Superior temporal gyrus (tissue), 1 donor: Measurements from ENCODE around the gene MTMR12.
"Not testable (repeated sequence)": the region's sequence is repeated elsewhere in the genome, so short reads cannot be mapped to it uniquely, and the experiment has no call there.

ENCODE experiments used
- DNase-seq: peaks from one replicate; pipeline ENCODE4 v3.0.0-alpha.2; 2016; ENCODE audit errors: extremely low spot score

The MTMR12 gene

GRCh38 chr5:32323741-32324140 is 11.0 kb upstream of the MTMR12 start:
- DNase-seq = no peak

DNA sequence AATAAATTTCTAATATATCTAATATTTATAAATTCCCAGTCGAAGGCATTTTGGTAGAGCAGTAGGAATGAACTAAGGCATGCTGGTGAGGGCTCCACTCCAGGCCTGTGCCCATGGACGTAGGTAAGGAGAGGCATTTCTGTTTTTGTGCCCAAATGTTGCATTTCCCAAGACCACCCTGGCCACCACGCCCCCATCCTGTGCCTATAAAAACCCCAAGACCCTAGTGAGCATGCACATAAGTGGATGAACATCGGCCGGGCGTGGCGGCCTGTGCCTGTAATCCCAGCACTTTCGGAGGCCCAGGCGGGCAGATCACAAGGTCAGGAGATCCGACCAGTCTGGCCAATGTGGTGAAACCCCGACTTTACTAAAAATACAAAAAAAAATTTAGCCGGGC is 10.1 kb upstream of the MTMR12 start:
- no peak for DNase-seq

GRCh38 chr5:32321787-32322186 is 9.0 kb upstream of the MTMR12 start:
- not testable (repeated sequence) for DNase-seq

GRCh38 chr5:32320576-32320975 is 7.8 kb upstream of the MTMR12 start:
- no peak for DNase-seq

DNA sequence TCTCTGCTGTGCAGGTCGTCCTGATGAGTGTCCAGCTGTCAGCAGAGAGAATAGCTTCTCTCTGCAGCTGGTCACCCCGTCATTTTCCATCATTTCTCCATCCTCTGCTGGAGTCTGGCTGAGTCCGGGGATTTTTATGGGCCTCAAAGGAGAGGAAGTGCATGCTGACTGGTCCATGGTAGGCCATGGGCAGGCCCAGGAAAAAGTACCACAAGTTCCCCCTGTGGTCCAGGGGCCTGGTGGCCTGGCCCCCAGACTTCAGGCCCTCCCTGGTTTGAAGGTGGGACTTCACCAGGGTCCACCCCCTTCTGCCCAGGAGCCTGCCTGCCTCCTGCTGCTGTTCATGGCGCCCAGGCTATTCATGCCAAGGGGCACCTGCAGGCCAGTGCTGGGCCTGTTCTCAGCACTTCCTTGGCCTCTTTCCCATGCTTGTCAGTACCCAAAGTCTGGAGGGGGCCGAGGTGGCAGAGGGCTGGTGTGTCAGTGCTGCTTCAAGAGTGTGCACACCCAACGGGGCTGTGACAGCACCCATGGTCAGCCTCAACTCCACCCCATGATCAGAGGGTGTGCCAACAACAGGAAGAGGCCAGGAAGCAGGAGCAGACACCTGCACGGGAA is 7.3 kb upstream of the MTMR12 start:
- no peak for DNase-seq

DNA sequence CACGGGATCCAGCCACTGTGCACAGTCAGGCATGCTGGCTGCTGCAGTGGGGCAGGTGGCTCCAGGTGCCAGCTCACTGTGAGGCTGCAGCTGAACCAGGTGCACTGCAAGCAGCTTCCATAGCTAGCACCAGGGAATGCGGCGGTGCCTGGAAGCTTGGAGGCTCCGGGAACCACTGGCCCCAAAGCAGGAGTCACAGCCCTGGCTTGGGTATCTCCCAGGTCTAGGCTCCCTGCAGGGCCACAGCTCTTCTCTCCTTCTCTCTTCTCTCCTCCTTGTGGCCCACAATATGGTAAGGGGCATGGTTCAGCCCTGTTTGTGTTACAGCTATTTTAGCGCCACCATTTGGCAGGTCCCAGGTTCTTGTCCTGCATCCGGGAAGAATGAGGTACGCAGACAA is 6.7 kb upstream of the MTMR12 start:
- no peak for DNase-seq

DNA sequence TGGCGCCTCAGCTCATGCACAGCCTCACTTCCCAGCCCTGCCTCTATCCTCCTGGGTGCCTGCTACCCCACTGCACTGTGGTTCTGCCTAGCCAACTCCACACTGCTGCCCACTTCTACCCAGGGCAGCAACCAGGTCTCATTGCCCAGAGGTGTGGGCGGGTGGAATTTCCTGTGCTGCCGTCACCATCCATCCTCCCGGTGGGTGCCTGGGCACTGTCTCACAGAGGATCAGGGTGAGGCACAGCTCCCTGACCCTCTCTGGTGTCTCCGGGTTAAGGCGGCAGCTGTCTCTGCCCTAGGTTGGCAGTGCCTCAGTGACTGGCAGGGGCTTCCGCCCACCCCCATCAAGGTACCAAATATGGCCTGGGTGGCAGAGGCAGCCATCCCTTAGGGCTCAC is 4.3 kb upstream of the MTMR12 start:
- no peak for DNase-seq

DNA sequence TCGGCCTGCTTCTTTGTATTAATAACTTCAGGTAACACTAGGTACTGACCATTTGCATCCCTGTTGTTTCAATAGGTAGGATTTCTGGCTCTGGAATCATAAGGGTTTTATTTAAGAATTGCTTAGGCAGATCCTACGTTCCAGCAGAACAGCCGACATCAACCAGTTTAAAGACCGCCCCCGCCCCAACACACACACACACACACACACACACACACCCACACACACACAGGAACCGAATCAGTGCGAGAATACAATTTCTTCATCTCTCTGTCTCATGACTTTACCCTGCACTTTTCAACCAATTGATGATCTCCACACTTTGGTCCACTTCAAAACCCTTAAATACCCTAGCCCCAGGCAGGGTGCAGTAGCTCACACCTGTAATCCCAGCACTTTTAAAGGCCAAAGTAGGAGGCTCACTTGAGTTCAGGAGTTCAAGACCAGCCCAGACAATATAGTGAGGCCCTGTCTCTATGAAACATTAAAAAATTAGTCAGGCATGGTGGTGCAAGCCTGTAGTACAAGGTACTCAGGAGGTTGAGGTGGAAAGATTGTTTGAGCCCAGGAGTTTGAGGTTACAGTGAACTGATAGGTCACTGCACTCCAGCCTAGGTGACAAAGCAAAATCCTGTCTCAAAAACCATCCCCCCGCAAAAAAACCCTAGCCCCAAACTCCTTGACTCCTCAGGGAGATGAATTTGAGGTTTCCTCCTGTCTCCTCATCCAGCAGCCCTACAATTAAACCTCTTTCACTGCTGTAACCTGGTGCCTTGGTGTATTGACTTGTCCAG is 2.7 kb upstream of the MTMR12 start:
- no peak for DNase-seq

- no peak for DNase-seq
These were observed 1.9 kb upstream of the MTMR12 start for GRCh38 chr5:32314658-32315057.

GRCh38 chr5:32314152-32314488 is 1.4 kb upstream of the MTMR12 start:
- DNase-seq = not testable (repeated sequence)

DNA sequence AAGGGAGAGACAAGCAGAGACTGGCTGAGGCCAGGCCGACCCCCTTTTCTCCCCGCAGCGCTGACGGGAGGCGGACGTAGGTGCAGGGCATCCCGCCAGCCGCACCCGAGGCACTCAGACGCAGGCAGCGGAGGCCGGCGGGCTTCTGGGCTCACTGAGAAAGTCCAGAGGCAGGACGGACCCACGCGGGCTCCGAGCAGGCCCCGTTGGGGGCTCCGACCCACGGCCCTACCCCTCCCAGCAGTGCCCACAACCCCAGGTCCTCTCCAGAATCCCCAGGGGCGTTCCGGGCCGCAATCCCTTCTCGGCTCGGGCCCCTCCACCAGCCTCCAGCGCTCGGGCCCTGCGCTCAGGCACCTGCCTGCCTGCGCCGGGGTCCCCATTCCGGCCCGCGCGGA is 543 bp downstream of the MTMR12 start:
- DNase-seq = no peak

DNA sequence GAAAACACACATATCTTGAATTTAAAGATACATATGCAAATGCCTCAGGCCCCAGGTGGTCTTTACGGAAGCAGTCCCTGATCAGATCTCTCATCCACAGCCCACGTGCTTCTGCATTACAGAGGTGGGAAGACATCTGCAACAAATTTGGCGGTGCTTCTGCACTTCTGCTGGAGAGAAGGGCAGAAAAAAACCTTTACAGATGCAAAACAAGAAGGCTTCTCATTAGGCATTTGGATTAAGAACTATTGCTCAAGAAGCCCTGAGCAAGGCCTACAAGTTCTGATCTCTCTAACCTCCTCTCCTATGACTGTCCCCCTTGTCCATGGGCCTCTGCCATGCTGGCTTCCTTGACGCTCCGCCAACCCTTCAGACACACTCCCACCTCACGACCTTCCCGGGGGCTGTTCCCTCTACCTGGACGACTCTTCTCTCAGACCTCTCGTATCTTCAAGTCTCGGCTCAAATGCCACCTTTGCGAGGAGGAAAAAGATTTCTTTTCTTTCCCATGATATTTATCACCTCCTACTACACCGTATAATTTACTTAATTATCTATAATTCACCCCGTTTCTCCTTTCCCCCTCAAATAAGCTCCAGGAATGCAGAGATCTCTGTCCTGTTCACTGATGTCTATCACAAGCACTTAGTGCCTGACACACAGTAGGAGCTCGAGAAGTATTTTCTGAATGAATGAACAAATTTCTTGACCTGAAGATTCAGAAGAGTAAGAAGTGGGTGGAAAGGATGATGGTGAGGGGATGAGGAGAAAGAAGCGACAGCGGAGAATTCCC is 1.1 kb downstream of the MTMR12 start:
- no peak for DNase-seq

DNA sequence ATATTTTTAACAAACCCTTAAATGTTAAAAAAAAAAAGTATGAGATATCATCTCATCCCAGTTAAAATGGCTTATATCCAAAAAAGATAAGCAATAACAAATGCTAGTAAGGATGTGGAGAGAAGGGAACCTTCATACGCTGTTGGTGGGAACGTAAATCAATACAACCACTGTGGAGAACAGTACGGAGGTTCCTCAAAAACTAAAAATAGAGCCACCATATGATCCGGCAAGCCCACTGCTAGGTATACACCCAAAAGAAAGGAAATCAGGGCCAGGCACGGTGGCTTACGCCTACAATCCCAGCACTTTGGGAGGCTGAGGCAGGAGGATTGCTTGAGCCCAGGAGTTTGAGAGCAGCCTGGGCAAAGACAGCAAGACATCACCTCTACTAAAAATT is 3.0 kb downstream of the MTMR12 start:
- DNase-seq = no peak

- DNase-seq = no peak
These were observed 3.8 kb downstream of the MTMR12 start for GRCh38 chr5:32308946-32309345.

- no peak for DNase-seq
These were observed 5.0 kb downstream of the MTMR12 start for GRCh38 chr5:32307769-32308194.

GRCh38 chr5:32304622-32305021 is 8.1 kb downstream of the MTMR12 start:
- no peak for DNase-seq

DNA sequence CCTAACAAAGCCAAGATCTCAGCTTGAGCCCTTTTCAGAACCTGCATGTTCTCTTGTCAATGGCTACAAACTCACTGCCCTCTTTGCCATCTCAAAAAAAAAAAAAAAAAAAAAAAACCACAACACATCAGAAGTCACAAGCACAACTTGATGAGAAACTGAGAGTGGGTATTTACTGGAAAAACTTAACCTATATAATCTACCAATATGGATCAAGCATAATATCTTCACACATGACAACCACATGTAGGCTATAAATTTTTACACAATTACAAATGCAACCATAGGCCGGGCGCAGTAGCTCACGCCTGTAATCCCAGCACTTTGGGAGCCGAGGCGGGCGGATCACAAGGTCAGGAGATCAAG is 9.0 kb downstream of the MTMR12 start:
- no peak for DNase-seq

- no peak for DNase-seq
These were observed 9.6 kb downstream of the MTMR12 start for GRCh38 chr5:32302835-32303754.

DNA sequence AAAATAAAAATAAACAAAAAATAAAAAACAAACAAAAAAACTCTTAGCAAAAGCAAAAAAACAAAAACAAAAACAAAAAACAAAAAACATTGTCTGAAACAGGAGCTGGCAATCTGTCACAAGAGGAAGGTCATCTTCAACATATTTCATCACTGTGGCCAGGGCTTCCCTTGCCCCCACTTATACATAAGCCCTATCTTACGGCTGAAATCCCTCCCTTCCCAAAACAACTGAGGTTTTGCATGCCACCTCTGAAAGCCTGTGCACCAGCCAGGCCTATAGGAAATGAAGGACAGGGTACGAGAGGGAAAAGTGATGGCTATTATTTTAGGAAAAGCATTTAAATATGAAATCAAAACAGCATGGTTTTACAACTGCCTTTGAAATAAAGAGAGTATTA is 10.8 kb downstream of the MTMR12 start:
- DNase-seq = no peak

- no peak for DNase-seq
These were observed 13.6 kb downstream of the MTMR12 start for GRCh38 chr5:32299059-32299677.

DNA sequence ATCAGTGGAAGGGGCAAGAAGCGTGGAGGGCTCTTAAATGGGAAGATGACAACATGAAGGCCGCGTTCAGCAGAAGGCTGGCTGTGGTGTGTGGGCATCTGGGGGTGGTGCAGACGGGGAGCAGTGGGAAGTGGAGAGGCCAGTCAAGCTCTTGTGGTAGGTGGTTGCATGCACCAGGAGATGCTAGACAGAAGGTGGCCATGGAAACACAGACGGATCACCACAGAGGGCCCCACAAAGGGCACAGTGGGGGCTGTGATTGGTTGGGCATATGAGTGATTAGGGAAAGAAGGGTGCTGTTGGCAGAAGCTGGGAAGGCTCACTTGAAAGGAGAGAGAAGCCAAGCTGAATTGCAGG is 14.7 kb downstream of the MTMR12 start:
- no peak for DNase-seq
